ENCODE results near the gene FAHD1.

FAHD1 gene

GRCh38 chr16:1787322-1788094 is 39.5 kb upstream of the FAHD1 start:
- TF ChIP-seq CTCF (IDR thresholded peaks at IDR 0.05) = no peak

- no peak for TF ChIP-seq CTCF (IDR thresholded peaks at IDR 0.05)
Measured at GRCh38 chr16:1788095-1788707, 38.8 kb upstream of the FAHD1 start.

- no peak for TF ChIP-seq CTCF (IDR thresholded peaks at IDR 0.05)
Measured at GRCh38 chr16:1788708-1789100, 38.3 kb upstream of the FAHD1 start.

GRCh38 chr16:1789643-1790045 is 37.4 kb upstream of the FAHD1 start:
- no peak for TF ChIP-seq CTCF (IDR thresholded peaks at IDR 0.05)

- TF ChIP-seq CTCF (IDR thresholded peaks at IDR 0.05) = no peak
Measured at GRCh38 chr16:1790261-1790610, 36.8 kb upstream of the FAHD1 start.

- TF ChIP-seq CTCF (IDR thresholded peaks at IDR 0.05) = no peak
Measured at GRCh38 chr16:1790611-1791255, 36.3 kb upstream of the FAHD1 start.

GRCh38 chr16:1791256-1791942 is 35.6 kb upstream of the FAHD1 start:
- TF ChIP-seq CTCF (IDR thresholded peaks at IDR 0.05) = no peak

Data from LNCAP (cell line).